ENCODE data around the gene CD200R1. TPM values are rescaled to one million over a fixed set of nuclear protein-coding genes. Genes with fewer than 3 reads are reported as not detected.

CD200R1 gene
- total and polyA plus RNA-seq, 2 of the 4 experiments (the other 2 are of a cell fraction) = under 0.01 to 0.05 TPM

DNA sequence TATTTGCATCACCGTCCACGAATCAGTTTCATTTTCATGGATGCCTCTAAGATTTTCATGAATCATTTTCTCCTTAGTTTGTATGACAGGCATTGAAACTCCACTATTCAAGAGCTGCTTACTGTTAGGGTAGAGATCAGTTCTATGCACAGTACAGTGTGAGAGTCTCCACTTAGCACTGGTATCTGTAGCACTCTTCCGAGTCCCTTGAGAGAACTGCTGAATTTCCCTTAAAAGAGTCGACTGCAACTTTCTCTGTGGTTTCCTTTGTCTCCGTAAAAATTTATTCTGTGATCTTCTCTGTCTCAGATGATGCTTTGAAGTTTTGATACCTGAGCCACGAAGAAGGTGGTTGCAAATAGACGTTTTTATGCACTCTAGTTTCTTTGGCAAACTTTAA, 30.7 kb upstream of the CD200R1 start:
- no TSS peak for BruUV-seq (replicated peaks)
- Histone ChIP-seq H2AFZ (replicated peaks; ENCODE audit: low read length, poor library complexity) (no peak overlapping the region), H3K36me3 (ENCODE audit: control insufficient read depth, insufficient read depth, low read length) (peaks cover 31% of the 10 kb centered on the region), H2AK9ac (replicated peaks; ENCODE audit: low read depth, low read length, poor library complexity) (no peak overlapping the region), H3K4me3 (ENCODE audit: insufficient read depth, low read depth, low read length) (no peak overlapping the region), H4K91ac (ENCODE audit: insufficient read depth, low read depth, low read length) (no peak overlapping the region), H3K4me1 (ENCODE audit: control insufficient read depth, insufficient read depth, low read length) (peaks cover 2% of the 10 kb centered on the region; the same call in 1 of the 2 replicates), H3K4ac (ENCODE audit: low read depth, low read length) (no peak overlapping the region), H4K8ac (ENCODE audit: low read depth in 2 of 2, low read length in 2 of 2) (no peak overlapping the region), H2BK20ac (ENCODE audit: low read depth, low read length) (no peak overlapping the region), H3K27ac (ENCODE audit: insufficient read depth, low read length) (no peak overlapping the region), H4K5ac (ENCODE audit: low read depth, low read length) (no peak overlapping the region), H2BK15ac (ENCODE audit: low read depth, low read length) (no peak overlapping the region), H3K9ac (ENCODE audit: low read depth, low read length) (no peak overlapping the region), H3K56ac (ENCODE audit: extremely low read depth, insufficient read depth, low read length) (no peak overlapping the region), H2BK120ac (ENCODE audit: low read depth, low read length) (no peak overlapping the region), H3K18ac (ENCODE audit: low read depth, low read length) (no peak overlapping the region), H2AK5ac (ENCODE audit: low read depth, low read length) (no peak overlapping the region), H2BK5ac (ENCODE audit: low read depth, low read length, poor library complexity, severe bottlenecking) (no peak overlapping the region), H3K27me3 (ENCODE audit: control insufficient read depth, insufficient read depth, low read length) (no peaks in the 10 kb centered on the region), H3K79me1 (ENCODE audit: low read depth in 1 of 2, low read length in 2 of 2) (peaks cover 30% of the 10 kb centered on the region in 2 experiments), H3K14ac (replicated peaks; ENCODE audit: low read depth, low read length) (no peak overlapping the region), H3K23ac (ENCODE audit: low read depth, low read length) (no peak overlapping the region), H4K20me1 (ENCODE audit: insufficient read depth, low read length) (no peaks in the 10 kb centered on the region), H3K9me1 (ENCODE audit: insufficient read depth, low read length) (peaks cover 7% of the 10 kb centered on the region; the same call in 1 of the 2 replicates), H3K9me3 (ENCODE audit: control insufficient read depth, insufficient read depth, low read length) (no peaks in the 10 kb centered on the region), H3K4me2 (ENCODE audit: low read depth, low read length) (no peak overlapping the region)
- CTCF ChIA-PET = no interaction called here
- no peak for TF ChIP-seq RCOR1 (IDR thresholded peaks at IDR 0.05; ENCODE audit: insufficient replicate concordance, low read length)
- TF ChIP-seq, protein P1, sequence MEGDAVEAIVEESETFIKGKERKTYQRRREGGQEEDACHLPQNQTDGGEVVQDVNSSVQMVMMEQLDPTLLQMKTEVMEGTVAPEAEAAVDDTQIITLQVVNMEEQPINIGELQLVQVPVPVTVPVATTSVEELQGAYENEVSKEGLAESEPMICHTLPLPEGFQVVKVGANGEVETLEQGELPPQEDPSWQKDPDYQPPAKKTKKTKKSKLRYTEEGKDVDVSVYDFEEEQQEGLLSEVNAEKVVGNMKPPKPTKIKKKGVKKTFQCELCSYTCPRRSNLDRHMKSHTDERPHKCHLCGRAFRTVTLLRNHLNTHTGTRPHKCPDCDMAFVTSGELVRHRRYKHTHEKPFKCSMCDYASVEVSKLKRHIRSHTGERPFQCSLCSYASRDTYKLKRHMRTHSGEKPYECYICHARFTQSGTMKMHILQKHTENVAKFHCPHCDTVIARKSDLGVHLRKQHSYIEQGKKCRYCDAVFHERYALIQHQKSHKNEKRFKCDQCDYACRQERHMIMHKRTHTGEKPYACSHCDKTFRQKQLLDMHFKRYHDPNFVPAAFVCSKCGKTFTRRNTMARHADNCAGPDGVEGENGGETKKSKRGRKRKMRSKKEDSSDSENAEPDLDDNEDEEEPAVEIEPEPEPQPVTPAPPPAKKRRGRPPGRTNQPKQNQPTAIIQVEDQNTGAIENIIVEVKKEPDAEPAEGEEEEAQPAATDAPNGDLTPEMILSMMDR (conservative IDR thresholded peaks at IDR 0.05; ENCODE audit: low read depth, low read length) = no peak
- in situ Hi-C loops (cut with MboI; ENCODE audit: low sequenced_read_pairs) (no loop called here), dilution Hi-C loops (cut with HindIII; ENCODE audit: low sequenced_read_pairs, unreplicated experiment) (no loop called here), intact Hi-C loops (cut with micrococcal nuclease) (no loop called here)
- DNase-seq = no peak
- no peak for ATAC-seq (ENCODE audit: low read depth)
- WGBS, 2 experiments (ENCODE audit: extremely low coverage in 2 of 2, insufficient read length in 1 of 2) = 95% methylated on average over 3 of the region's 7 CpGs; no CpG with 5 or more reads in 1 of the 2 experiments
- POLR2A ChIA-PET (ENCODE audit: unreplicated experiment) = no interaction called here
